ENCODE measurements around the gene SLC15A3.

The SLC15A3 gene

DNA sequence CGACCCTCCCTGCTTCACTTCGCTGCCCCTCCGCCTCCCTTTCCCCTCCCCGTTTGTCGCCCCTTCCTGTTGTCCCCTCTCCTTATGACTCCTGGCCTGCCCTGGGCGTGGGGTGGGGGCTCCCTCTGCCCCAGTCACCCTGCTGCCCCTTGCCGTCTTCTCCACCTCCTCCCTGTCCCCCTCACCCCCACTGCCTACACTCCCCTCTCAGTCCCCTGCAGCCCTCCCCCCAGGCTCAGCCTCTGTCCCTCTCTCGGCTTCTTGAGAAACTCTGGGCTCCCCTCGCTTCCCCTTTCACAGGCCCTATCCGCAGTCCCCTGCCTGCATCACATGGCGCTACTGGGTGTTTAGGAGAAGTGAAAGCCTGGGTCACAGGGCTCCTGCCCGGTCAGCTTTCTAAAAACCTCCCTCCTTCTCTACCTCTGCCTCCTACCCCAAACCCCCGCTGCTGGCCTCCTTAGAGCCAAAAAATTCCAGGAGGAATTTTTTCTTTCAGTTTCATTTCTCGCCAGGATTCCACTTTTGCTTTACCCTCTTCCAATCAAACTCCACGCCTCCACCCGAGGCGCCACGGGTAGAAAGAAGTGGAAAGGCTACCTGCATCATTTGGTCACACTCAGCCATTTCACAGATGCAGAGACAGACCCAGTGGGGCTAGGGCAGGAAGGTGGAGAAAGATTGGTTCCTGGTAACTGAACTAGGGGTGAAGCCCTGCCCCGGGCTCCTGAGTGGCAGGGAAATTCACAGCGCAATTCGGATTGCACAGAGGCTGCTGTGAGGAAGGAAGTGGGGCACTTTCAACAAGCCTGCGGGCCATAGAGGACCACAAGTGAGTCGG, at the start of gene SLC15A3:
SLC15A3 (minus strand) TSS at position 273 of the 838 bp plus-strand sequence. CDS start 625 bp downstream, outside the sequence.
- TF ChIP-seq CTCF (conservative IDR thresholded peaks at IDR 0.05; ENCODE audit: low read depth, low read length): no peak
- peak; percentile 50 for DNase-seq (ENCODE audit: low read depth)

GRCh38 chr11:61000426-61000825, 48.5 kb upstream of the SLC15A3 start:
- no peak for TF ChIP-seq CTCF (conservative IDR thresholded peaks at IDR 0.05; ENCODE audit: low read depth, low read length)
- no peak overlapping the region for H3K4me3 ChIP-seq (ENCODE audit: low read depth, low read length)
- DNase-seq (ENCODE audit: low read depth): no peak

More for the DNA sequence above, at the start of gene SLC15A3:
- peak within 1 kb of the TSS; percentile 57 for H3K4me3 ChIP-seq (ENCODE audit: low read depth, low read length)

GRCh38 chr11:60996381-60997138, 44.6 kb upstream of the SLC15A3 start:
- DNase-seq (ENCODE audit: low read depth): no peak
- TF ChIP-seq CTCF (conservative IDR thresholded peaks at IDR 0.05; ENCODE audit: low read depth, low read length): no peak
- H3K4me3 ChIP-seq (ENCODE audit: low read depth, low read length): no peak overlapping the region

- DNase-seq (ENCODE audit: low read depth): no peak
- no peak for TF ChIP-seq CTCF (conservative IDR thresholded peaks at IDR 0.05; ENCODE audit: low read depth, low read length)
- no peak overlapping the region for H3K4me3 ChIP-seq (ENCODE audit: low read depth, low read length)
Observed at GRCh38 chr11:60995798-60996197, 43.8 kb upstream of the SLC15A3 start.

- H3K4me3 ChIP-seq (ENCODE audit: low read depth, low read length): no peak overlapping the region
- DNase-seq (ENCODE audit: low read depth): no peak
Observed at GRCh38 chr11:60994541-60995080, 42.6 kb upstream of the SLC15A3 start.

DNA sequence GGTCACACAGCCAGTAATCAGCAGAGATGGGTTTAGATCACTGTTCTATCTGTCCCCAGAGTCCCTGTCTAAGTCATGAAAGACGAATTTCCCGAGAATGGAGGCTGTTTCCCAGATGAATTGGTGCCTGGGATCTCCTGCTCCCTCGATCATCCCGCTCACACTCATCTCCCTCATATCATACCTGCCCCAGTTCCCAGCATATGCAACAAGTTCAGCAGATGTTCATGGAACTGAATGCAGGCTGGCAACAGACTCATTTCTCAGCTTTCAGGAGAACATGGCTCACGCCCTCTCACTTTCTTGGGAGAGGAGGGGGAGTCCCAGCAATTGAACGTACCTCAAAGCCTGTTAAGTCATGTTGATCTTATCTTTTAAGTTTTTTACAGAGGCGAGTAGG, 41.6 kb upstream of the SLC15A3 start:
- no peak overlapping the region for H3K4me3 ChIP-seq (ENCODE audit: low read depth, low read length)
- no peak for TF ChIP-seq CTCF (conservative IDR thresholded peaks at IDR 0.05; ENCODE audit: low read depth, low read length)
- DNase-seq (ENCODE audit: low read depth): no peak

More at GRCh38 chr11:60994541-60995080, 42.6 kb upstream of the SLC15A3 start:
- TF ChIP-seq CTCF (conservative IDR thresholded peaks at IDR 0.05; ENCODE audit: low read depth, low read length): no peak
